ENCODE data around the gene HOXD11.

Gene HOXD11

GRCh38 chr2:176106581-176107539 lies at the start of gene HOXD11:
HOXD11 (plus strand) TSS chr2:176107280; CDS start chr2:176107356, 76 bp downstream.
- peak; percentile 89 to 94 for DNase-seq

- peak; percentile 25 to 87 for DNase-seq
Measured at GRCh38 chr2:176063958-176064357, 43.1 kb upstream of the HOXD11 start.

DNA sequence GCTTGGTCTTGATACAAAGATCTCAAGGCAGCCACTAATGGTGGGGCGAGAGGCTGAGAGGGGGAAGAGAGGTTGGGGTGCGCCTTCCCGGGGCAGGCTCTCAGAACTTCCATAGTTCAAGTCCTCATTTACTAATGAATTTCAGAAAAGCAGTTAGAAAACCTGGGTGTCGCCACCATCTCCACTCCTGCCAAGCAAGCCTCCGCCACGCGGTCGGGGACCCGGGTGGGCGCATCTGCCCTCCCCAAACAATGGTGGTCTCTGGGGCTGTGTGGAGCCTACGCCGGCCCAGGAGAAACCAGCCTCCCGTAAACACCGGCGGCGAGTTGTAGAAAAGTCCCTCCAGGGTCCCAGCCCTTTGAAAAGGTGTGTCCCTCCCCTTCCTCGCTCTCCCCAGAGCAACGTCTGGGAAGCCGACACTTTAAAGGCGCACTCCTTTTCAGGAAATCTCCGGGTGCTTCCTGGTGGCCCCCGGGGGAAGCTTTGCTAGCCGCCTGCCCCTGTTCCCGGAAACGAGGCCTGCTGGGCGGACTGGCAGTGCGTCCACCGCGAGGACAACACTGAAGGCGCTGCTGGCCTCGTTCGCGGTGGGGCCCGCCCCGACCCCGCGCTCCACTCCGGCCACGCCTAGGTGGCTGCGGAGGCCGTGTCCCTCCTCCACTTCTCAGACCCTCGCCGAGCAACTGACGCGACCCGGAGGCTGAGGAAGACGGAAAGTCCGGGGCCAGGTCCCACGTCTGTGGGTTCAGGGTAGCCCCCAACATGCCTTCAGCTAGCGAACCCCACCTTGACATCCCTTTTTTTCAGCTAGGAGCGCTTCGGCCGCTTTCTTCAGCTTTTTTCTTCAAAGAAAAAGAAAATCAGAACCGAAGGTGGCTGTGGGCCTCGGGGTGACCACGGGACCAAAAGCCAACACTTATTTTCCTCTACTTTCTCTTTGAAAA lies 40.2 kb upstream of the HOXD11 start:
- DNase-seq: no peak

DNA sequence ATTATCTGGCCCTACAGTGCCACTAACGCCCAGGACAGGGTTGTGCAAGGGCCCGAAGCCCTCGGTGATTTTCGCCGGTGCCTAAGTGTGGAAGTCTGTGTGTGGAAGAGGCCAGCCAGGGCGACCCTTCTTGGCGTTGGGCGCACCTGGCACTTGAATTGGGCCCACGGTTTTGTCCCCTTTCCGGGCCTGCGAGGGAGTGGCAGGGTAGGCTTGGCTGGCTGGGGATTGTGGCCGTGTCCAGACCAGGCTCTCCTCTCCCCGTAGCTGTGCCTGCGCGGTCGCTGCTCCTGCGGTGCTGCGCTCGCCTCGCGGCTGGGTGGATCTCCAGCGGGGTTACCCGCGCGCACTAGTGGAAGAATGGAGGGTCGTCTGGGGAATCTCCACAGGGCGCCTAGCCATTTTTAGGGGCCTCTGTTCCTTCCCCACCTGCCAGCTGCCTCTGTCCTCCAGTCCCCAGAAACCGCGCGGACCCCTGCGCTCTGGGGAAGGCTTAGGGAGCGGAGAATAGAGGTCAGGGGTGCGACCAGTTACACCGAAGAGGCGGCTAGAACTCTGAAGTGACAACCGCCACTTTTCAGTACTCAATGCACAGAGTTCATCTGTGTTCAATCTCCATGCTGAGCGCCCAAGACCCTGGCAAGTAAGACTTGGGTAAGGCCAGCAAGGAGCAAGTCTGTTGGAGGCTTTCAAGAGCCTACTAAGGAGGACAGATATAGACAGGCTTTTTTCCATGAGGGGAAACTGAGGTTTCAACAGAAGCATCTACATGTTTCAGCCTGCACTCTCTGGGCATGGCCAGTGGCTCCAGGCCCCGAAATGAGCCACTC lies 39.3 kb upstream of the HOXD11 start:
- DNase-seq: no peak

DNA sequence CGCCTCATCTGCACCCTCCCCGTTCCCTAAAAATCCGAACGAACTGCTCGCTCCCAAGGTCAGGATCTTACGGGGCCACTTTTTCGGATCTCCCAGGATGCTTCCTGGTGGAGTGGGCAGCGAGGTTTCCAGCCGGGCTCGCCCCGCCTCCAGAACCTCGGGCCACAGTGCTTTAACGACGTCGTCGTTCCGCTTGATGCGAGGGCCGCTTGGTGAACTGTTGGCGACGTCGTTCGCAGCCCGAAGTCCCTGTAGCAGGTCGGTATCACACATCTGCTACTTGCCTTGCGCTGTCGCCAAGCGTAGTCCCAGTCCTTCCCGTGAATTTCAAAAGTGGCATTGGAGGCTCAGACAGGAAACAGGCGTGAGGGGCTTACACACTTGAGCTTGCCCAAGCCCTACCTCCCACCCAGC lies 38.7 kb upstream of the HOXD11 start:
- no peak for DNase-seq

DNA sequence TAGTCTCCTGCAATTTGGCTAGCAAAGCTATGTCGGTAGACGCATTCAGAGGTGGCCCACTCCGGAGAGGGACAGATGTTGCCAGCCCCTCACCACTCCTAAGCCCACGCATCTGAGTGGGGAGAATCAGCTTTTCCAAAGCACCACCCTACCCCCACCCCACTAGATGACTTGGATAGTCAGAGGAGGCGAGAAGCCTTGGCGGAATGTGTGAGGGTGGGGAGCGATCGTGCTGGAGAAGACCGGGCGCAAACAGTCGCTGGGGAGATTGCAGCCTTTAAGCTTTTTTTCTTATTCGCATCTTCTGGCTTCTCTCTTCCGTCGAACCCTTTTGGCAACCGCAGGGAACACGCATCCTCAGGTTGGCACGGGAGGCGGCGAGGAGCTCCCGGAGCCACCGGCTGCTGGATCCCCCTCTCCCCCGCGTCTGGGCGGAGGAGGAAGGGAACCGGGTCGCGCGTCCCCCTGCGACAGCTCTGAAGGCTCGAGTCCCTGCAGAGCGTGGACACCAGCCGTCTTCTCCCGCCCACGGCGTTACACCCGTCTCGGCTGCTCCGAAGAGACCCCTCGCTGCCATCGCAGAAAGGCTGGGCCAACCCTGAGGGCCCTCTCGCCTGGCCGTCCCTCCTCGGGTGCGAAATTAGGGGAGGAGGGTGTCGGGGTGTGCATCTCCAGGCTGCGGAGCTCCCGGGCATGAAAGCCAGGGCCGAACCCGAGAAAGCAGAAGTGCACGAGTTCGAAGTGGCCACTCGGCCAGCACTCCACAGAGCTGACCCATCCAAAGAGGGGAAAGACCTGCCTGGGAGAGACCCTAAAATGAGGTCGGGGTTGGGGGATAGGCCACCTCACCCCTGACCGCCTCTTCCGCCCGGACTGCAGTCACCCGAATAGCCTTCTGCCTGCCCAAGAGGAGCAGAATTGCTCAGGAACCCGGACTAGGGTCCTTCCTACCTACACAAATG lies 35.5 kb upstream of the HOXD11 start:
- no peak for DNase-seq

DNA sequence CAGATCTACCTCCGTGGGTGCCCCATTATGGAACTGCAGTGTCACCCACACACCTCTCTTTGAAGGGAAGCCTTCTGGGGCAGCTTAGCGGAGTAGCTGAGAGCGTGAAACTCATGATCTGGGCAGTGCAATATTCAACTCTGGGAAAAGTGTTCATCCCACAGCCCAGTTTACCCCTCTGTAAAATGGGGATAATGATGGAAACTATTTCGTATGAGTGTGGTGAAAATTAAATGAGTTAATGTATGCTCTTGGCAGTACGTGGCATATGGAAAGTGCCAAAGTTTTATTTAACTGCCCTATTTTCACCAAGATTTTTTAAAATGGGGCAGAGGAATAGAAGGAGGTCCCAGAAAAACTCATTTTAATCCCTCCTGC lies 34.8 kb upstream of the HOXD11 start:
- no peak for DNase-seq

DNA sequence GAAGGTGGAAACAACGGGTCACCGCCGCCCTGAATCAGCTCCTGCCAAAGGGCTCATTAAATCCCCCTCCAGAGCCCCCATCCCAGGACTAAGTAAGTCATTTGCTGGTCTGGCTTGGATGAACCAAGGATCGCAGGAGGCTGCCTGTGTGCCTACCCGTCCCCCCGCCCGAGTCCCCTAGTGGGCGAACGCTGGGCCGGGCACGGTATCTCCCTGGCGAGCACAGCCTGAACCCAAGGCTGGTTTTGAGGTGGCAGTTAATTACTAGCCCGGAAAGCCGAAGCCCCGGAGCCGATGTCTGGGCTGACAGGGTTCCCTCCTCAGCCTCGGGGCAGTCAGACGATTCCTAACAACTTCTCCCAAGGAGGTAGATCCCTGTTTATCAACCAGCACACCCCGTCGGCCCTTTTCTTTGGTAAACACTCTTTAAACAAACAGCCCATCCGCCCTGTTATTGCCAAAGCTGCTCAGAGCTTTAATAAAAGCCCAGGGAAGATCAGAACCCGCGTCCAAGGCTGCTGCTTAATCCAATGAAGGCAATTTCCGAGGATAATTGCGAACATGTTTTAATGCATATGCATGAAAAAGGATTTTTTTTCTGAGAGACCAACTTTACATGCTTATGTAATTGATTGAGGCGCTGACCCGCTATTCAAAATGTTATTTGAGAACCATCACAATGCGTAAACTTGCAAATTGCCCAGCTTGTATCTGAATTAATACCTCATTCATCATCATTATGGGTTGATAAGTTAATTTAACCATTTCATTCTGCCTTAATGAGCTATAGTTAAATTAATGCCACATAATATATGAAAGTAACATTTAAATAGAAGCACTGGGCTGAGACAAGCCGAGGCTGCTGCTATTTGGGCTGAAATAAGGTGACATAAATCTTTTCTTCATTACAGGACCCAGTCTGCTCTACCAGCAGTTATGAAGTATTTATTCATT lies 33.9 kb upstream of the HOXD11 start:
- DNase-seq: peak in 1 of 2 experiments; percentile 42

DNA sequence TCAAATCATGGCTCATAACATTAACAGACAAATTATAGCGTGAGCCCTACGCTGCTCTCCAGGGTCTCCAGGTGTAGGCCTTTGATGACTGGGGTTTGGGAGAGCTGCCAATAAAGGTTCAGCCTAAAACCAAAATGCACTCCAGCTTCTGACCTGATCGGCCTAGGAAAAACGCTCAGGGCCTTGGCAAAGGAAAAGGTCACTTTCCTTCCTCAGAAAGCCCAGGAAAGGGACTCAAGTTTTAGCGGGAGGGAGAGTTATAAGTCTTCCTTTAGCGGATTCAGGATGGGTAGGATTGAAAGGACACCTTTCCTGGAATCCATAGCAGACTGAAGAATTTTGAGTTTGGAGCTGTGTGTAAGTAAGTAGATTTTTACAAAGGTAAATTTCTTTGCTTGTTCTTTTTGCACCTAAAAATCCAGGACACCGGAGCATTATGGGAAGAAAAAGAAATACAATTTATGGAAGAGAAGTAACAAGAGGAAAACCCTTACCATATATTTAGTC lies 32.1 kb upstream of the HOXD11 start:
- DNase-seq: peak in 1 of 2 experiments; percentile 30

GRCh38 chr2:176075481-176075880 lies 31.6 kb upstream of the HOXD11 start:
- DNase-seq: no peak

DNA sequence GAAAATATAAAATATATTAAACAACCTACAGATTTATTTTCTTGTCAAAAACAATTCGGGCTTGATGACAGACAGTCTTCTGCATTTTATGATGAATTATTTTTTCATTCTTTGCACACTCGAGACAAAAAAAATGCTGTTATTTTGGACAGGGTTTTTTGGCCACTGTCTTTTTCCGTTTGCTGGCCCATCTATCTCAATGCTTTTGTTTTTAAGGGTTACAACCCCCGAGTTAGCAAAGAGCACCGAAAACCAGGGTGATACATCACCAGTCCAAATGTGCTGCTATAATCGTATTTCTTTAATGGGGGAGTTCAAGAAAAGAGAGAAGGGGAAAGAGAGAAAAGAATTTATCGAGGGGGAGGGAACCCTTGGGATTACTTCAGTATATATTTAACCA lies 31.0 kb upstream of the HOXD11 start:
- DNase-seq: no peak

DNA sequence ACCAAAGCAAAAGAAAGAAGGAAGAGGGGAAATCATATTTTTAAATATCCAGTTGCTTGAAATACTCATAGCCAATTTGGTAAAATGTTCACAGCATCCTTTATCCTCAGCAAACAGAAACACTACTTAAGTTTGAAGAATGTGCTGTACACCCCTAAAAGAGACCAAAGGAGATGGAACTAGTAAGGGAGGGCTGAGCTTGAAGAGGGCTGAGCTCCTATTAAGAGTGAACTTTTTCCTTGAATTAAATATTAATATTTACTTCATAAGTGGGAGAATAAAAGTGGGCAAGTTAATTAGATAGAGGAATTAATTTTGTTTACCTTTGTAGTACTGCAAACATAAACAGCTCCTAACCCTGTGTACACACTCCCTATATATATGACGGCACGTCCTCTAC lies 30.3 kb upstream of the HOXD11 start:
- DNase-seq: no peak

DNA sequence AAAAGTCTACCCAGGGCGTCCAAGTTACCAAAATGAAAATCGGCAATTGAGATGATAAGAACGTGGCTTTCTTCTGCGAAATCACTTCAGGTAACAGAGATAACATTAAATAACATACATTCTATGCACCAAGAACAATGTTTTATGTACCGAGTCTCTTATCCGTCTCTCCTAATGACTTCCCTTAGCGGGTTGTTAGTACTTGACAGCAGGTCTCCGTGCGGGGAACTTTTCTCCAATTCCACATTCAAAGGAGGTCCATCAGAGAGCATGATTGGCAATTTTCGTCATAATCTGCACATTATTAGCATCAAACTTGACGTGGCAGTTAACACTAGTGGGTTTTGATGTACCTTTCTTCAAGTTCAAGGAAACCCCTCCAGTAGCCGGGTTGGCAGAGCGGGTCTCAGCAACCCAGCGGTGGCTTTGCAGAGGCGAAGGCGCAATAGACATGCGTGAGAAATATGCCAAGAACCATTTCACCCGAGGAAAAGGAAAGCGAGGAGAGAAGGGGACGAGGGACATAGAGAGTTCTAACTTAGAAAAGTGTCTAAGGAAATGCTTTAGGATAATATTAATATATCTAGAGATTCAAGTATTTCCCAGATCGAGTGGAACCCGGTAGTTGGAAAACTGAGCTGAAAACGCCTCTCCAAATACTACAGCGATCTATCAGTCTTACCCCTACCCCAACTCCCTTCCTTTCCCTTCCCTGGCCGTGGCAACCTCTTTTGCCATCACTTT lies 28.4 kb upstream of the HOXD11 start:
- DNase-seq: no peak

DNA sequence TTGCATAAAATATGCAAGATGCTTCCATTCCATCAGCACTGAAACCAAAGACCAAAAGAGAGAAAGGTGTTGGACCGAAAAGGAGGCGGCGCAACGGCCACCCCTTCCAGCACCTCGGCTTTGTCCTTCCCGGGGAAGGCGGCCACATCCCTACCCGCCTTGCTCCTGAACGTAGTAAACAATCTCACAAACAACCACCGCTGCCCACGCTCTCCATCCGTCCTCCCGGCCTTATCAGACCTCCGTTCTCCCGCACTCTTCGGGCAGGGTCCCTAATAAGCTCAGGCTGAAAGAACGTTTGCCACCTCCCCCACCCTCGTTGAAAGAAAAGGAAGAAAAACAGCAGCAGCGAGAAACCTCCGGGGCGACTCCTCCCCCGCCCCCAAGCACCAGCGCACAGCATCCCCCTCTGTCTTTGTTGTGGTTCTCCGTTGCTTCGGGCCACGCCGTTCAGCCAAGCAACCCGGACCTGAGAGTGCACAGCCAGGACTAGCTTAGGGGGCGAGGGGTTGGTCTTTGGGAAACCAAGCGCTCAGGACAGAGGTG lies 27.7 kb upstream of the HOXD11 start:
- DNase-seq: peak; percentile 56 to 64

GRCh38 chr2:176079831-176080539 lies 27.1 kb upstream of the HOXD11 start:
- peak; percentile 86 to 89 for DNase-seq

- DNase-seq: no peak
Measured at GRCh38 chr2:176080540-176081375, 26.3 kb upstream of the HOXD11 start.

DNA sequence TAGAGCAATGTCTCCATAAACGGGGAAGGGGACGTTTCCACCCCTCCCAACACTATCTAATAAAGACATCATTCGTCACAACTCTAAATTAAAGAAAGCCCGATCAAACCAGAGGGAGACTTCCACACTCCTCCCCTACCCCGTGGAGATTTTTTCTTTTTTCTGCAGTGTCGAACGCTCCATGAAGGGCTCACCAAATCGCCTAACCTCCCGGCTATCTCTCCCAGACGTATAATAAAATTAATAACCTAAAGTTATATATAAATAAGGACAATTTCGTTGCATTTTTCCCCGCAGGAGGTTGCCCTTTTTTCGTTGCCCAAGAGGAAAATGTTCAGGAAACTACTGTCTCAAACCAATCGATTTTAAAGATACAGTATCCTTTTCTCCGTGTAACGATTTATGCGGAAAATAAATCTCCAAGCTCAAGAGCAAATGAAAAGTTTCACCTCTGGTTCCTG lies 25.7 kb upstream of the HOXD11 start:
- DNase-seq: no peak

Data from NCI-H2081 (cell line).